ENCODE results near the gene METTL4. TPM values are rescaled to one million over a fixed set of nuclear protein-coding genes. Genes with fewer than 3 reads are reported as not detected.

Gene METTL4
- total and polyA plus RNA-seq, 9 of the 15 experiments (the other 6 are each of a cell fraction or from before 2014, with no cell fraction given): 7.9 to 32.8 (median 22.1) TPM

- TF ChIP-seq E4F1 (CRISPR knock-in tag; IDR thresholded peaks at IDR 0.05; ENCODE audit: borderline replicate concordance) (no peak), TEAD4 (IDR thresholded peaks at IDR 0.05; ENCODE audit: low read length) (no peak), TEAD4 (CRISPR knock-in tag; IDR thresholded peaks at IDR 0.05; ENCODE audit: borderline replicate concordance) (no peak), ZNF24 (IDR thresholded peaks at IDR 0.05) (no peak), ZNF197 (CRISPR knock-in tag; IDR thresholded peaks at IDR 0.05; ENCODE audit: low read depth) (no peak), CHCHD3 (CRISPR knock-in tag; IDR thresholded peaks at IDR 0.05) (no peak), ZNF232 (CRISPR knock-in tag; IDR thresholded peaks at IDR 0.05) (no peak), ZEB2 (IDR thresholded peaks at IDR 0.05) (peak; percentile 27; the same call in 1 of the 2 replicates), SIN3A (IDR thresholded peaks at IDR 0.05; ENCODE audit: borderline replicate concordance in 2 of 2, control insufficient read depth in 1 of 2, low read depth in 2 of 2, low read length in 2 of 2) (0 out of 4 replicates have a peak, but pooled peaks of 1 of the 2 experiments have one; percentile 23), XRCC3 (IDR thresholded peaks at IDR 0.05) (no peak), ETV1 (tag; conservative IDR thresholded peaks at IDR 0.05; ENCODE audit: low read depth) (peak; percentile 37; the same call in 1 of the 2 replicates), SRSF1 (IDR thresholded peaks at IDR 0.05; ENCODE audit: low read depth, low read length) (no peak), ZNF140 (CRISPR knock-in tag; IDR thresholded peaks at IDR 0.05) (no peak), ZNF436 (CRISPR knock-in tag; IDR thresholded peaks at IDR 0.05) (no peak), TSC22D4 (tag; IDR thresholded peaks at IDR 0.05) (no peak), ZNF766 (CRISPR knock-in tag; conservative IDR thresholded peaks at IDR 0.05) (no peak), ZNF407 (IDR thresholded peaks at IDR 0.05; ENCODE audit: low read depth) (no peak; the same call in 1 of the 2 replicates), KLF10 (CRISPR knock-in tag; IDR thresholded peaks at IDR 0.05) (no peak), ZNF76 (CRISPR knock-in tag; IDR thresholded peaks at IDR 0.05; ENCODE audit: borderline replicate concordance) (no peak), ZNF780A (CRISPR knock-in tag; IDR thresholded peaks at IDR 0.05) (no peak), ZNF224 (CRISPR knock-in tag; IDR thresholded peaks at IDR 0.05) (no peak)
Observed at GRCh38 chr18:2570772-2571199, 519 bp downstream of the METTL4 start (continued).

All from K562 (cell line).